ENCODE results near the gene GLT8D2.
A peak's percentile ranks its signal among the peaks of the same experiment; 100 is the strongest.

Gene GLT8D2

DNA sequence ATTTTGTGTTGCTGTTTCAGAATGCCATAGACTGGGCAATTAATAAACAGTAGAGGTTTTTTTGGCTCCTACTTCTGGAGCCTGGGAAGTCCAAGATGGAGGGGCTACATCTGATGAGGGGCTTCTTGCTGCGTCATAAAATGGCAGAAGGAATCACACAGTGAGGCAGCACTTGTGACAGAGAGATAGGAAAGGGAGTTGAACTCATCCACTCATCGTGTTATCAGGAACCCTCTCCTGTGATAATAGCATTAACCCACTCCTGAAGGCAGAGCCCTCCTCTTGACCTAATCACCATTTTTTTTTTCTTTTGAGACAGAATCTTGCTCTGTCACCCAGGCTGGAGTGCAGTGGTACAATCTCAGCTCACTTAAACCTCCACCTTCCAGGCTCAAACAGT lies 74.6 kb downstream of the GLT8D2 start:
- Histone ChIP-seq H3K9me3 (ENCODE audit: insufficient read depth, low read length) (no peaks in the 10 kb centered on the region), H3K36me3 (replicated peaks; ENCODE audit: low read depth, low read length) (peaks cover 29% of the 10 kb centered on the region), H3K79me2 (ENCODE audit: low read length) (peaks cover 76% of the 10 kb centered on the region), H3K27me3 (ENCODE audit: low read depth, low read length) (no peaks in the 10 kb centered on the region), H3K4me2 (ENCODE audit: low read length) (no peak overlapping the region), H3K9ac (ENCODE audit: low read length) (no peak overlapping the region), H3K4me3 (ENCODE audit: low read length) (no peak overlapping the region), H2AFZ (ENCODE audit: low read depth, low read length) (no peak overlapping the region), H3K27ac (ENCODE audit: low read length) (no peak overlapping the region), H3K4me1 (ENCODE audit: low read length) (no peaks in the 10 kb centered on the region), H4K20me1 (ENCODE audit: insufficient read depth, low read length) (peaks cover 8% of the 10 kb centered on the region; the same call in 1 of the 2 replicates)
- no peak for TF ChIP-seq EZH2phosphoT487 (IDR thresholded peaks at IDR 0.05; ENCODE audit: low read depth)
- TF ChIP-seq, protein P1, sequence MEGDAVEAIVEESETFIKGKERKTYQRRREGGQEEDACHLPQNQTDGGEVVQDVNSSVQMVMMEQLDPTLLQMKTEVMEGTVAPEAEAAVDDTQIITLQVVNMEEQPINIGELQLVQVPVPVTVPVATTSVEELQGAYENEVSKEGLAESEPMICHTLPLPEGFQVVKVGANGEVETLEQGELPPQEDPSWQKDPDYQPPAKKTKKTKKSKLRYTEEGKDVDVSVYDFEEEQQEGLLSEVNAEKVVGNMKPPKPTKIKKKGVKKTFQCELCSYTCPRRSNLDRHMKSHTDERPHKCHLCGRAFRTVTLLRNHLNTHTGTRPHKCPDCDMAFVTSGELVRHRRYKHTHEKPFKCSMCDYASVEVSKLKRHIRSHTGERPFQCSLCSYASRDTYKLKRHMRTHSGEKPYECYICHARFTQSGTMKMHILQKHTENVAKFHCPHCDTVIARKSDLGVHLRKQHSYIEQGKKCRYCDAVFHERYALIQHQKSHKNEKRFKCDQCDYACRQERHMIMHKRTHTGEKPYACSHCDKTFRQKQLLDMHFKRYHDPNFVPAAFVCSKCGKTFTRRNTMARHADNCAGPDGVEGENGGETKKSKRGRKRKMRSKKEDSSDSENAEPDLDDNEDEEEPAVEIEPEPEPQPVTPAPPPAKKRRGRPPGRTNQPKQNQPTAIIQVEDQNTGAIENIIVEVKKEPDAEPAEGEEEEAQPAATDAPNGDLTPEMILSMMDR (IDR thresholded peaks at IDR 0.05; ENCODE audit: low read depth, low read length): no peak

DNA sequence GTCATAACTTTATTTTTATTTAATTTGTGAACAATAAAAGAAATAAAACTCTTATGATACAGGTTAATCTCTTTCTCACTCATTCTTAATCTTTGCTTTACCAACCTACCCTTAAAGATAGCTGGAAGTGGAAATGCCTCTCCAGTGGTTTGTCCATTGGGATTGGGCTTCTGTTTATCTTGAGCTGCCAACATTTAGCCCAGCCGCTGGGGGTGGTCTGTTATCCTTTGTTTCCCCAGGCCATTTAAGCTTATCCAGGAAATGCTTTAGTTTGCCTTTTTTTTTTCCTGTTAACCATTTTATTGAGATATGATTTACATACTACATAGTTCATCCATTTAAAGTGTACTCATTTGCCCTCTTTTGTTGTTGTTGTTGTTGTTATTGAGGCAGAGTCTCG lies 76.1 kb downstream of the GLT8D2 start:
- Histone ChIP-seq H3K9me3 (ENCODE audit: insufficient read depth, low read length) (no peaks in the 10 kb centered on the region), H3K4me1 (ENCODE audit: low read length) (no peaks in the 10 kb centered on the region), H3K79me2 (ENCODE audit: low read length) (peaks cover 90% of the 10 kb centered on the region), H2AFZ (ENCODE audit: low read depth, low read length) (no peak overlapping the region), H3K4me2 (ENCODE audit: low read length) (no peak overlapping the region), H3K4me3 (ENCODE audit: low read length) (no peak overlapping the region), H3K27ac (ENCODE audit: low read length) (no peak overlapping the region), H4K20me1 (ENCODE audit: insufficient read depth, low read length) (peaks cover 18% of the 10 kb centered on the region), H3K27me3 (ENCODE audit: low read depth, low read length) (no peaks in the 10 kb centered on the region), H3K9ac (ENCODE audit: low read length) (no peak overlapping the region), H3K36me3 (replicated peaks; ENCODE audit: low read depth, low read length) (peaks cover 38% of the 10 kb centered on the region)
- TF ChIP-seq, protein P1 (IDR thresholded peaks at IDR 0.05; ENCODE audit: low read depth, low read length): no peak
- no peak for TF ChIP-seq EZH2phosphoT487 (IDR thresholded peaks at IDR 0.05; ENCODE audit: low read depth)

DNA sequence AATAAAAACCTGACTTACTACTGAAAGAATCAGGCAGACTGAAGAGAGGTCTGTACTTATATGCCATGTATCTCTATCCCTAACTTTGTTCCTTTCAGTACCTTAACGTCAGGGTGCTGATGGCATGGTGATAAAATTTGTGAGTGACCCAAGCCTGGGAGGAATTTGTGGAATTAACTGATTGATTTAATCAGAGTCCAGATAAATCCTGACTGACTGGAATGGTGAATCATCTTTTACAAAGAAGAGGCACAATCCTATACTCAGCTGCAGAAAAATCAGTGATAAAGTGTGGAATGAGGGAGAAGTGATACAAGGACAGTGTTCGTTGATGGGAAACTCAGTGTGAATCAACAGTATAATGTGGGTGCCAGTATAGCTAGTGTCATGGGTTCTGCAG lies 80.6 kb downstream of the GLT8D2 start:
- H3K4me2 ChIP-seq (ENCODE audit: low read length): no peak overlapping the region
- H3K4me1 ChIP-seq (ENCODE audit: low read length): peaks cover 10% of the 10 kb centered on the region
- no peak for TF ChIP-seq EZH2phosphoT487 (IDR thresholded peaks at IDR 0.05; ENCODE audit: low read depth)
- TF ChIP-seq, protein P1 (IDR thresholded peaks at IDR 0.05; ENCODE audit: low read depth, low read length): no peak
- H3K79me2 ChIP-seq (ENCODE audit: low read length): peaks cover 99% of the 10 kb centered on the region
- peaks cover 21% of the 10 kb centered on the region for H3K36me3 ChIP-seq (replicated peaks; ENCODE audit: low read depth, low read length)
- H3K4me3 ChIP-seq (ENCODE audit: low read length): no peak overlapping the region
- H2AFZ ChIP-seq (ENCODE audit: low read depth, low read length): no peak overlapping the region
- H3K9me3 ChIP-seq (ENCODE audit: insufficient read depth, low read length): no peaks in the 10 kb centered on the region
- H3K27ac ChIP-seq (ENCODE audit: low read length): no peak overlapping the region
- no peak overlapping the region for H3K9ac ChIP-seq (ENCODE audit: low read length)
- no peaks in the 10 kb centered on the region for H3K27me3 ChIP-seq (ENCODE audit: low read depth, low read length)
- H4K20me1 ChIP-seq (ENCODE audit: insufficient read depth, low read length): peaks cover 24% of the 10 kb centered on the region

DNA sequence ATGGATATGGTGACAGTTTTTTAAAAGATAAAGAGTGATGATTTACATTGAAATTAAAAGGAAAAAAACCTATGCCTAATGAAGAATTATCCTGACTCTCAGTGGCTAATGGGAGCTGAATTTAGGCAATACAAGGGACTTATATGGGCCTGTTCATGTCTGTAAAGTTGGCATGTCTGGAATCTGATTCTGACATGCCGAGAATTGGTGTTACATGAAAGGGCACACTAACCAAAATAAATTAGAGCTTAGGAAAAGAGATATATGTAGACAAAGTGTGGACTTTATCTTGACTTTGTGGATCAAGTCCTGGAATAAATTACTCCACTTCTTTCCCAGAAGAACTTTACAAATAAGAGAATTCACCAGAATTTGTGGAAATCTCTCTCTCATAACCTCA lies 83.3 kb downstream of the GLT8D2 start:
- no peak overlapping the region for H2AFZ ChIP-seq (ENCODE audit: low read depth, low read length)
- H3K4me2 ChIP-seq (ENCODE audit: low read length): peak overlapping the region; percentile 90
- no peak for TF ChIP-seq EZH2phosphoT487 (IDR thresholded peaks at IDR 0.05; ENCODE audit: low read depth)
- TF ChIP-seq, protein P1 (IDR thresholded peaks at IDR 0.05; ENCODE audit: low read depth, low read length): no peak
- peaks cover 84% of the 10 kb centered on the region for H3K79me2 ChIP-seq (ENCODE audit: low read length)
- H3K27ac ChIP-seq (ENCODE audit: low read length): peak overlapping the region; percentile 85
- H3K4me3 ChIP-seq (ENCODE audit: low read length): peak overlapping the region; percentile 88
- peaks cover 18% of the 10 kb centered on the region for H3K36me3 ChIP-seq (replicated peaks; ENCODE audit: low read depth, low read length)
- no peaks in the 10 kb centered on the region for H3K9me3 ChIP-seq (ENCODE audit: insufficient read depth, low read length)
- peak overlapping the region; percentile 98 for H3K9ac ChIP-seq (ENCODE audit: low read length)
- peaks cover 13% of the 10 kb centered on the region for H3K4me1 ChIP-seq (ENCODE audit: low read length)
- peaks cover 16% of the 10 kb centered on the region for H4K20me1 ChIP-seq (ENCODE audit: insufficient read depth, low read length)
- H3K27me3 ChIP-seq (ENCODE audit: low read depth, low read length): no peaks in the 10 kb centered on the region
